HCT116 (cell line): ENCODE results near the gene SLFNL1.

Experiments used
- CBX3 ChIP-seq: IDR thresholded peaks from 2 replicates; pipeline ENCODE4 v1.6.1; 2012; ENCODE audit warnings: low read depth
- FOSL1 ChIP-seq: IDR thresholded peaks from 2 replicates; pipeline ENCODE4 v1.6.1; 2012; ENCODE audit warnings: low read depth
- POLR2AphosphoS5 ChIP-seq: IDR thresholded peaks from 2 replicates; pipeline ENCODE4 v1.6.1; 2011; ENCODE audit warnings: mild to moderate bottlenecking, low read depth, low read length, moderate library complexity
- RAD21 ChIP-seq: IDR thresholded peaks from 2 replicates; pipeline ENCODE4 v1.6.1; 2012; ENCODE audit warnings: low read depth, mild to moderate bottlenecking
- TCF7L2 ChIP-seq: IDR thresholded peaks from 2 replicates; pipeline ENCODE4 v1.7.0; 2011; ENCODE audit warnings: borderline replicate concordance, inconsistent platforms; ENCODE audit not compliant: insufficient read depth, insufficient read length; ENCODE audit errors: extremely low read depth
- YY1 ChIP-seq: IDR thresholded peaks from 2 replicates; pipeline ENCODE4 v1.6.1; 2011; ENCODE audit warnings: low read length, low read depth, moderate library complexity, mild to moderate bottlenecking; ENCODE audit not compliant: insufficient replicate concordance; ENCODE audit errors: extremely low read depth
- TF ChIP-seq, protein P1 (sequence below), 3 experiments: fragments of 200-600 bp in 1 of 3; sonication (generic) in 1 of 3; IDR thresholded peaks in 2 of 3; conservative IDR thresholded peaks in 1 of 3; 2 replicates each; pipeline ENCODE4 v1.5.1; 2012 to 2017; ENCODE audit warnings: low read depth in 2 of 3, low read length in 2 of 3, antibody characterized with exemption in 1 of 3, borderline replicate concordance in 1 of 3, control low read depth in 1 of 3, mild to moderate bottlenecking in 1 of 3, mixed read lengths in 1 of 3, mixed run types in 1 of 3, moderate library complexity in 1 of 3; ENCODE audit not compliant: insufficient read depth in 1 of 3
- TF ChIP-seq, protein P2 (sequence below): IDR thresholded peaks from 2 replicates; pipeline ENCODE4 v1.6.1; 2012; ENCODE audit warnings: low read depth

DNA sequence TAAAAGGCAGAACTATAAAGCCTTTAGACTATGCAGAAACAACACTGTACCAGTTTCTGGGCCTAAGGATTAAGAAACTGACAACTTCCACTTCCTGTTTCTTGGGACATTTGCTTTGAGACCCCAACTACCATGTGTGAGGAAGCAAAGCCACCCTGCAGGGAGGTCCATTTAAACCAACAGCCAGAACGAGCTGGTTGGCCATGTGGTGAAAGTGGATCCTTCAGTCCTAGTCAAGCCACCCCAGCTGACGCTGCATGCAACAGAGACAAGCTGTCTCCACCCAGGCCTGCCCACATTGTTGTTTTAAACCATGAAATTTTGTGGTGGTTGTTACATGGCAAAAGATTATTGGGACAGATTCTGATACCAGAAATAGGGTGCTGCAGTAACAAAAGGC is 31.8 kb upstream of the SLFNL1 start:
- TF ChIP-seq, protein P1, sequence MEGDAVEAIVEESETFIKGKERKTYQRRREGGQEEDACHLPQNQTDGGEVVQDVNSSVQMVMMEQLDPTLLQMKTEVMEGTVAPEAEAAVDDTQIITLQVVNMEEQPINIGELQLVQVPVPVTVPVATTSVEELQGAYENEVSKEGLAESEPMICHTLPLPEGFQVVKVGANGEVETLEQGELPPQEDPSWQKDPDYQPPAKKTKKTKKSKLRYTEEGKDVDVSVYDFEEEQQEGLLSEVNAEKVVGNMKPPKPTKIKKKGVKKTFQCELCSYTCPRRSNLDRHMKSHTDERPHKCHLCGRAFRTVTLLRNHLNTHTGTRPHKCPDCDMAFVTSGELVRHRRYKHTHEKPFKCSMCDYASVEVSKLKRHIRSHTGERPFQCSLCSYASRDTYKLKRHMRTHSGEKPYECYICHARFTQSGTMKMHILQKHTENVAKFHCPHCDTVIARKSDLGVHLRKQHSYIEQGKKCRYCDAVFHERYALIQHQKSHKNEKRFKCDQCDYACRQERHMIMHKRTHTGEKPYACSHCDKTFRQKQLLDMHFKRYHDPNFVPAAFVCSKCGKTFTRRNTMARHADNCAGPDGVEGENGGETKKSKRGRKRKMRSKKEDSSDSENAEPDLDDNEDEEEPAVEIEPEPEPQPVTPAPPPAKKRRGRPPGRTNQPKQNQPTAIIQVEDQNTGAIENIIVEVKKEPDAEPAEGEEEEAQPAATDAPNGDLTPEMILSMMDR (IDR thresholded peaks at IDR 0.05 in 2 of 3, conservative IDR thresholded peaks at IDR 0.05 in 1 of 3; ENCODE audit: borderline replicate concordance in 1 of 3, insufficient read depth in 1 of 3, low read depth in 2 of 3, low read length in 2 of 3): no peak
- no peak for TF ChIP-seq FOSL1
- TF ChIP-seq, protein P2, sequence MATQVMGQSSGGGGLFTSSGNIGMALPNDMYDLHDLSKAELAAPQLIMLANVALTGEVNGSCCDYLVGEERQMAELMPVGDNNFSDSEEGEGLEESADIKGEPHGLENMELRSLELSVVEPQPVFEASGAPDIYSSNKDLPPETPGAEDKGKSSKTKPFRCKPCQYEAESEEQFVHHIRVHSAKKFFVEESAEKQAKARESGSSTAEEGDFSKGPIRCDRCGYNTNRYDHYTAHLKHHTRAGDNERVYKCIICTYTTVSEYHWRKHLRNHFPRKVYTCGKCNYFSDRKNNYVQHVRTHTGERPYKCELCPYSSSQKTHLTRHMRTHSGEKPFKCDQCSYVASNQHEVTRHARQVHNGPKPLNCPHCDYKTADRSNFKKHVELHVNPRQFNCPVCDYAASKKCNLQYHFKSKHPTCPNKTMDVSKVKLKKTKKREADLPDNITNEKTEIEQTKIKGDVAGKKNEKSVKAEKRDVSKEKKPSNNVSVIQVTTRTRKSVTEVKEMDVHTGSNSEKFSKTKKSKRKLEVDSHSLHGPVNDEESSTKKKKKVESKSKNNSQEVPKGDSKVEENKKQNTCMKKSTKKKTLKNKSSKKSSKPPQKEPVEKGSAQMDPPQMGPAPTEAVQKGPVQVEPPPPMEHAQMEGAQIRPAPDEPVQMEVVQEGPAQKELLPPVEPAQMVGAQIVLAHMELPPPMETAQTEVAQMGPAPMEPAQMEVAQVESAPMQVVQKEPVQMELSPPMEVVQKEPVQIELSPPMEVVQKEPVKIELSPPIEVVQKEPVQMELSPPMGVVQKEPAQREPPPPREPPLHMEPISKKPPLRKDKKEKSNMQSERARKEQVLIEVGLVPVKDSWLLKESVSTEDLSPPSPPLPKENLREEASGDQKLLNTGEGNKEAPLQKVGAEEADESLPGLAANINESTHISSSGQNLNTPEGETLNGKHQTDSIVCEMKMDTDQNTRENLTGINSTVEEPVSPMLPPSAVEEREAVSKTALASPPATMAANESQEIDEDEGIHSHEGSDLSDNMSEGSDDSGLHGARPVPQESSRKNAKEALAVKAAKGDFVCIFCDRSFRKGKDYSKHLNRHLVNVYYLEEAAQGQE: no peak
- TF ChIP-seq POLR2AphosphoS5: no peak
- no peak for TF ChIP-seq RAD21
- TF ChIP-seq TCF7L2: no peak
- TF ChIP-seq YY1: no peak
- TF ChIP-seq CBX3: no peak
